MV-4-11 (cell line): ENCODE data around the gene NEK8.
A peak's percentile ranks its signal among the peaks of the same experiment; 100 is the strongest.
"Not testable (repeated sequence)": the region's sequence is repeated elsewhere in the genome, so short reads cannot be mapped to it uniquely, and the experiment has no call there.

Experiments
- DNase-seq: peaks from one replicate; lab custom pipeline; 2025; lab: John Stamatoyannopoulos, UW

The NEK8 gene

DNA sequence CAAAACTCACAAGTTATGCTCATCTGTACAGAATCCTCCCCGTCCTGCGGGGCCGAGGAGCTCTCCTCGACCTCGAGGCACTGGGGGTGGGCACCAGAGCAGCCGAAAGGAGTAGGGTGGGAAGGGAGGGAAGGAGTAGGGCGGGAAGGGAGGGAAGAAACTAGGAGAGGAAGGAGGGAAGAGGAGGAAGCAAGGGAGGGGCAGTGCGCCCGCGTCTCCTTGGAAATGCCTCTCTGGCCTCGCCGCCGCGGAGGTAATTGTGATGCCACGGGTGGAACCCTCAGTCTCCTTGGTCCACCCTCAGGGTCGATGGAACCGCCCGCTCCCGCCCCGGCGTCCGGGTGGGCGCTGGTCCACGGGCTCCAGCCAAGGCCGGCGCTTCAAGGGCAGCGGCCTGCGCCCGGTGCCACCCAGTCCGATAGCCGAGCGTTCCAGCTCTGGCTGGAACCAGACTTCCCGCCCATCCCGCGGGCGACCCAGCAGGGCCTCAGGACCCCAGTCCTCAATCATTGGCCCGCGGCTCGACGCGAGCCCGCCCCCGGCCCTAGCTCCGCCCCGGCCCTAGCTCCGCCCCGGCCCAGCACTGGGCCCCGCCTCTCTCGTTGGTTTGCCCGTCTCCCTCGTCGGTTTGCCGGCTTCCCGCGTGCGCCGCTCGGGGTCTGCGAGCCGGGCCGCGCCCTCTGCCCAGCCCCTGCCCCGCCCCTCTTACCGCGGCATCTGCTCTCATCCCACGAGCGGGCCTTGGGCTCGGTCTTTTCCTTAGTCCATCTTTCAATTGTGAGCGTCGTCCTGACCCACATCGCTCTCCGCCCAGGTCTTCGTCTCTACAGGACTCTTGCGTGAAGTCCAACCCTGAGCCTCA lies 17.5 kb upstream of the NEK8 start:
- peak; percentile 89 for DNase-seq

DNA sequence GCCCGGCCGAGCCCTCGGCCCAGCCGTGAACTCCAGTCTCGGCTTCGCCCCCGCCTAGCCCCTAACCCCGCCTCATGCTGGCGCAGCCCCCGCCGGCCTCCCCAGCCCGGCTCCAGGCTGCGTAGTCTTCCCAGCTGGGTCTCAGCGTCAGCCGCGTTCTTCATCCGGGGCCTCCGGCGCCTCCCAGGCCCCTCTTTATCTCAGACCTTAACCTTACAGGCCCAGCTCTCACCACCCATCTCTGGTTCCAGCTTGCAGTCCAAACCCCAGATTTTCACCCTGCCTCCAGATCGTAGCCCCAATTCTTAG lies 16.9 kb upstream of the NEK8 start, which contains the start of gene PROCA1:
TSS of gene PROCA1 (minus strand) at position 166 of the 309 bp plus-strand sequence. CDS start 228 bp downstream, outside the sequence.
- no peak for DNase-seq

- DNase-seq, result peak; percentile 81
Observed at GRCh38 chr17:28712032-28712704, 16.4 kb upstream of the NEK8 start.

GRCh38 chr17:28712705-28713415 lies 15.7 kb upstream of the NEK8 start:
- DNase-seq, result no peak

- no peak for DNase-seq
Observed at GRCh38 chr17:28714281-28714680, 14.3 kb upstream of the NEK8 start.

DNA sequence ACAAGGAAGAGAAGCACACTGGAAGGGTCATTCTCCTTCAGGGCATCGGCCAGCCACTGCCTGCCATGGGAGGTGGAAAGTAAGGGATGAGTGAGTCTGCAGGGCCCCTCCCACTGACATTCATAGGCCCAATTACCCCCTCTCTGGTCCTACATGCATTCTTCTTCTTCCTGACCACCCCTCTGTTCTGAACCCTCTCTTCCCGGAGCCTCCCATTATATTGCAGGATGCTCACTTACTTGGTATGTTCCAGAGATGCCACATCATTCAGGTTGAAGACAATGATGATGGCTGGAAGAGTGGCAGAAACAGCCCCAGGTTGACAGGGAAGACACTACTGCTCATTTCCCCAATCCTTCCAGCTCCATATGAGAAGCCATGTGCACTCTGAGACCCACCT lies 13.4 kb upstream of the NEK8 start:
- DNase-seq, result no peak

- no peak for DNase-seq
Observed at GRCh38 chr17:28716740-28717577, 11.6 kb upstream of the NEK8 start.

- DNase-seq, result peak; percentile 56
Observed at GRCh38 chr17:28717578-28718332, 10.8 kb upstream of the NEK8 start, which contains the start of gene RAB34. RAB34 (minus strand) TSS chr17:28717868; CDS start chr17:28717266, 602 bp downstream.

- DNase-seq, result no peak
Observed at GRCh38 chr17:28718333-28719020, 10.1 kb upstream of the NEK8 start.

- no peak for DNase-seq
Observed at GRCh38 chr17:28719021-28719433, 9.6 kb upstream of the NEK8 start.

DNA sequence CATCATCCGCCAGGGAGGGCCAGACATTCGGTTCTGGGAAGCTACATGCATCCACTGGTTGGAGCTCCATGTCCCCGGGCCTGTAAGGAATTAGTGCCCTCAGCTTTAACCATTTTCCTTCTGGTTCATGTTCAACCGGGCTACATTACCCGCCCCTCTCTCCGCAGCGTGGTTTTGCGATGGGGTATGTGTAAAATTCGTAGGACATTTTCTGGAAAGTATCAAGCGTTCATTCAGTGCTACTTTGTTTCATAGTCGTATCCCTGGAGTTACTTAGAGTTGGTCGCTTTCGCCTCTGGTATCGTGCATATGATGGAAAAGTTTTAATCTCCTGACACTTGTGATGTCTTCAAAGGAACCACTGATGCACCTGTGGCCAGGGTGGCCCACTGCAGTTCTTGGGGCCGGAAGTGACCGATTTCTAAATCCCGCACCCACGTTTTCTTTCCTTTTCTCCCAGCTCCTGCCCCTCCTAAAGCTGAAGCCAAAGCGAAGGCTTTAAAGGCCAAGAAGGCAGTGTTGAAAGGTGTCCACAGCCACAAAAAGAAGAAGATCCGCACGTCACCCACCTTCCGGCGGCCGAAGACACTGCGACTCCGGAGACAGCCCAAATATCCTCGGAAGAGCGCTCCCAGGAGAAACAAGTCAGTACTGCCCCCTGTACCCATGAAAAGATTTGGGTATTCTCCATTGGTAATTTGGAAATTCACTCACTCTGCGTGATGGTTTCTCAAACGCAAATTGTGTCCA lies 8.2 kb upstream of the NEK8 start:
- peak; percentile 18 for DNase-seq

DNA sequence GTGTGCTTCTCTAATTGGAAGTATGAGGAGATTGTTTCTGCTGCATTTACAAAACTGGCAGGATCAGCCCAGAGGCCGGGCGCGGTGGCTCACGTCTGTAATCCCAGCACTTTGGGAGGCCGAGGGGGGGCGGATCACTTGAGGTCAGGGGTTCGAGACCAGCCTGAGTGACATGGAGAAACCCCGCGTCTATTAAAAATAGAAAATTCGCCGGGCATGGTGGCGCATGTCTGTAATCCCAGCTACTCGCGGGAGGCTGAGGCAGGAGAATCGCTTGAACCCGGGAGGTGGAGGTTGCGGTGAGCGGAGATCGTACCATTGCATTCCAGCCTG lies 7.6 kb upstream of the NEK8 start:
- DNase-seq, result not testable (repeated sequence)

GRCh38 chr17:28722417-28723158 lies 6.0 kb upstream of the NEK8 start:
- no peak for DNase-seq

DNA sequence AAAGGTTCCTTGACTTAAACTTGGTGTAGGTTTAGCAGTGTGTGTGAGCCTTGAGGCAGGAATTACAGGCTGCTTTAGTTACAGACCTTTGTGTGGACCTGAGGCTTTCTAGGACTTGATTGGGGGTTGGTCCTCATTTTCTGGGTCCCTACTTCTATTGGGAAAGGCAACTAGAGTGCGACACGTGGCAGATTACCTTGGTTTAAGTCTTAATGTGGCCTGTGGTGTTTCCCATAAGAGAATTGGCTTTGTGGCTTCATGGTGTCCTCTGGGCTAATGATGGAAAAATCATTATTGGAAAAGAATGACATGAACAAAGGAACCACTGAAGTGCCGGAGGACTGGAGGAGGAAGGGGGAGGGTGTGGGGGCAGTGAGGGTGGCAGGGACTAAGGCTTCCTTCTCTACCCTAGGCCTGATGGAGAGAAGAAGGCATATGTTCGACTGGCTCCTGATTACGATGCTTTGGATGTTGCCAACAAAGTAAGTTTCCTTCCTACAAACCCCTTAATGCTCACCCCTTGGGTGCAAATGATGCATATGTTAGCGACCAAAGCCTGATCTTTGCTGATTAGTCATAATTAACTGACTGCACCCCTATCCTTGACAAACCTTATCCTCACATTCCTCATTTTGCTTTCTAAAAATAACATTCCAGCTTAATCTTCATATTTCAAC lies 5.3 kb upstream of the NEK8 start:
- DNase-seq, result no peak

DNA sequence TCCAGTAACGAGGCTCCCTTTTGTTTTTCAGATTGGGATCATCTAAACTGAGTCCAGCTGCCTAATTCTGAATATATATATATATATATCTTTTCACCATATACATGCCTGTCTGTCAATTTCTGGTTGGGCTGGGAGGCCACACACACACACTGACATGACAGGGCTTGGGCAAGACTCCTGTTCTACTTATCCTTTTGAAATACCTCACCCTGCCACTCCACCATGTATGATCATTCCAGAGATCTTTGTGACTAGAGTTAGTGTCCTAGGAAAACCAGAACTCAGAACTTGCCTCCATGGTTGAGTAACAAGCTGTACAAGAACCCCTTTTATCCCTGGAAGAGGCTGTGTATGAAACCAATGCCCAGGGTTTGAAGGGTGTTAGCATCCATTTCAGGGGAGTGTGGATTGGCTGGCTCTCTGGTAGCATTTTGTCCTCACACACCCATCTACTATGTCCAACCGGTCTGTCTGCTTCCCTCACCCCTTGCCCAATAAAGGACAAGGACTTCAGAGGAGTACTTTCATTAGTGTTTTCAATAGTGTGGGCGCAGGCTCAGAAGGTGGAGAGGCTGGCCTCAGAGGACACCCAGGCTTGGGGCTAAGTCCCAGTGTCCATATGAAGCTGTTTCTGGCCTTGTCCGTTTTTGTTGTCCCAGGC lies 4.6 kb upstream of the NEK8 start:
- DNase-seq, result peak; percentile 9

GRCh38 chr17:28724500-28725165 lies 4.0 kb upstream of the NEK8 start:
- DNase-seq, result no peak

GRCh38 chr17:28725166-28725659 lies 3.4 kb upstream of the NEK8 start:
- peak; percentile 74 for DNase-seq
